Embryonic facial prominence (tissue), 1 donor: ENCODE results near the gene RGPD8.
"Not testable (repeated sequence)": the region's sequence is repeated elsewhere in the genome, so short reads cannot be mapped to it uniquely, and the experiment has no call there.

Source experiments
- DNase-seq: peaks from one replicate; pipeline ENCODE4 v3.0.0-alpha.2; 2016; ENCODE audit errors: extremely low spot score

RGPD8 gene

GRCh38 chr2:112435716-112436431 lies 2.4 kb upstream of the RGPD8 start:
- not testable (repeated sequence) for DNase-seq

- not testable (repeated sequence) for DNase-seq
Observed at GRCh38 chr2:112434890-112435715, 1.7 kb upstream of the RGPD8 start.

- DNase-seq, result no peak
Observed at GRCh38 chr2:112433932-112434730, 686 bp upstream of the RGPD8 start.

GRCh38 chr2:112432735-112433479 lies 538 bp downstream of the RGPD8 start:
- DNase-seq, result not testable (repeated sequence)

- not testable (repeated sequence) for DNase-seq
Observed at GRCh38 chr2:112432390-112432734, 1.1 kb downstream of the RGPD8 start.

GRCh38 chr2:112431587-112432295 lies 1.7 kb downstream of the RGPD8 start:
- not testable (repeated sequence) for DNase-seq

GRCh38 chr2:112424553-112424952 lies 8.9 kb downstream of the RGPD8 start:
- DNase-seq, result not testable (repeated sequence)

- DNase-seq, result peak; percentile 3
Observed at GRCh38 chr2:112416860-112417259, 16.6 kb downstream of the RGPD8 start.

GRCh38 chr2:112360055-112360454 lies 73.4 kb downstream of the RGPD8 start:
- DNase-seq, result not testable (repeated sequence)

- not testable (repeated sequence) for DNase-seq
Observed at GRCh38 chr2:112354335-112354734, 79.1 kb downstream of the RGPD8 start.

GRCh38 chr2:112352809-112353603 lies 80.4 kb downstream of the RGPD8 start:
- DNase-seq, result not testable (repeated sequence)

GRCh38 chr2:112352292-112352691 lies 81.2 kb downstream of the RGPD8 start:
- DNase-seq, result not testable (repeated sequence)

GRCh38 chr2:112345030-112346027 lies 88.1 kb downstream of the RGPD8 start:
- no peak for DNase-seq

GRCh38 chr2:112343827-112344585 lies 89.4 kb downstream of the RGPD8 start:
- no peak for DNase-seq

GRCh38 chr2:112342067-112342550 lies 91.3 kb downstream of the RGPD8 start:
- DNase-seq, result no peak

- DNase-seq, result no peak
Observed at GRCh38 chr2:112340475-112341267, 92.8 kb downstream of the RGPD8 start.

GRCh38 chr2:112339986-112340385 lies 93.5 kb downstream of the RGPD8 start:
- DNase-seq, result no peak
